ENCODE data around the gene YTHDF2.

DNA sequence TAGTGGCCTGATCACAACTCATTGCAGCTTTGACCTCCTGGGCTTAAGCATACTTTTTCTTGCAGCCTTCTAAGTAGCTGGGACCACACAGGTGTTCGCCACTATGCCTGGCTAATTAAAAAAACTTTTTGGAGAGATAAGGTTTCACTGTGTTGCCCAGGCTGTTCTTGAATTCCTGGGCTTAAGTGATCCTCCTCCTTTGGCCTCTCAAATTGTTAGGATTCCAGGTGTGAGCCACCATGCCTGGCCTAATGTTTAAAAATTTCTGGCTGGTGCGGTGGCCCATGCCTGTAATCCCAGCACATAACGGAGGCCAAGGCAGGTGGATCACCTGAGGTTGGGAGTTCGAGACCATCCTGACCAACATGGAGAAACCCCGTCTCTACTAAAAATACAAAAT, 24.4 kb downstream of the YTHDF2 start:
- TF ChIP-seq CTCF (IDR thresholded peaks at IDR 0.05) (no peak), POLR2AphosphoS5 (IDR thresholded peaks at IDR 0.05) (no peak)

Measured in prostate gland (tissue), 2 donors.